Thyroid gland (tissue), 4 donors: Measurements from ENCODE around the gene SHD.

ENCODE experiments used
- CTCF ChIP-seq, 6 experiments: fragments of 200-600 bp in 3 of 6; fragments of 450-650 bp in 3 of 6; sonication (generic) in 3 of 6; IDR thresholded peaks; one replicate each; pipeline ENCODE4 v1.5.1; 2016 to 2019; ENCODE audit warnings: antibody characterized with exemption in 6 of 6, mild to moderate bottlenecking in 2 of 6, inconsistent platforms in 1 of 6, moderate library complexity in 1 of 6
- POLR2A ChIP-seq, 2 donors: fragments of 450-650 bp; IDR thresholded peaks; one replicate each; pipeline ENCODE4 v1.6.1; 2017; ENCODE audit warnings: antibody characterized with exemption in 2 of 2, mild to moderate bottlenecking in 2 of 2, moderate library complexity in 1 of 2

- TF ChIP-seq CTCF (IDR thresholded peaks at IDR 0.05), result no peak
- TF ChIP-seq POLR2A (IDR thresholded peaks at IDR 0.05), result no peak
Observed at GRCh38 chr19:4310247-4311121, 31.4 kb downstream of the SHD start.
